Measurements from ENCODE around the gene ZNF580. TPM values are rescaled to one million over a fixed set of nuclear protein-coding genes. Genes with fewer than 3 reads are reported as not detected.
A peak's percentile ranks its signal among the peaks of the same experiment; 100 is the strongest.

Gene ZNF580
- polyA plus RNA-seq, 4 donors = 36.3 to 63.9 (median 38.9) TPM

DNA sequence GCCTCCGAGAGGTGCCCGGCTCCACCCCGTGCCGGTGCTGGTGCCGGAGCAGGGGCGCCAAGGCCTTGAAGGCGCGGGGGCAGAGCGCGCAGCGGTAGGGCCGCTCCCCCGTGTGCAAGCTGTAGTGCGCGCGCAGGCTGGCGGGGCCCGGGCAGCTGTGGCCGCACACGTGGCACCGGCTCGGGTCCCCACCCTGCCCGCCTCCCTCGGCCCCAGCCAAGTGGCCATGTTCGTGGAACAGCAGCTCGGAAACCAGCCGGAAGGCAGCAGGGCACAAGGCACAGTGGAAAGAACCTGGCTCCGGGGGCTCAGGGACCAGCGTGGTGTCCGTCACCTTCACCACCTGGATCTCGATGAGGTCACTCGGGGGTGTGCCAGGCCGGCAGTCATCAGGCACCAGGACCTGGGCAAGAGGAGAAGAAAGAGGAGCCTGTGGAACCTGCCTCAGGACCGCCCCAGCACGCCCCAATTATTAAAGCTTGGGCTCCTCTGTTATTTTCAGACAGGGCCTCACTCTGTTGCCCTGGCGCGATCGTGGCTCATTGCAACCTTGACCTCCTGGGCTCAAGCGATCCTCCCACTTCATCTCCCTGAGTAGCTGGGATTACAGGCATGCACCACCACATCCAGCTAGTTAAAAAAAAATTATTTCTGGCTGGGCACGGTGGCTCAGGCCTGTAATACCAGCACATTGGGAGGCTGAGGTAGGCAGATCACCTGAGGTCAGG lies 18.4 kb upstream of the ZNF580 start:
- DNase-seq (ENCODE audit: low read depth in 4 of 4, low spot score in 3 of 4) = no peak

GRCh38 chr19:55623130-55623529 lies 17.7 kb upstream of the ZNF580 start:
- DNase-seq (ENCODE audit: low read depth in 4 of 4, low spot score in 3 of 4) = no peak

- DNase-seq (ENCODE audit: low read depth in 4 of 4, low spot score in 3 of 4) = no peak
Observed at GRCh38 chr19:55623561-55623960, 17.2 kb upstream of the ZNF580 start.

GRCh38 chr19:55624109-55625003 lies 16.4 kb upstream of the ZNF580 start, which contains the start of gene ZNF784:
ZNF784 (minus strand) TSS chr19:55624566; CDS start chr19:55624561, 5 bp downstream.
- DNase-seq (ENCODE audit: low read depth in 4 of 4, low spot score in 3 of 4) = peak in 3 of 4 donors; percentile 84 to 90 (median 89)

GRCh38 chr19:55625004-55625326 lies 15.8 kb upstream of the ZNF580 start:
- DNase-seq (ENCODE audit: low read depth in 4 of 4, low spot score in 3 of 4) = no peak

- DNase-seq (ENCODE audit: low read depth in 4 of 4, low spot score in 3 of 4) = no peak
Observed at GRCh38 chr19:55626350-55626749, 14.5 kb upstream of the ZNF580 start.

- DNase-seq (ENCODE audit: low read depth in 4 of 4, low spot score in 3 of 4) = peak; percentile 75 to 83 (median 83)
Observed at GRCh38 chr19:55632463-55632834, 8.4 kb upstream of the ZNF580 start.

DNA sequence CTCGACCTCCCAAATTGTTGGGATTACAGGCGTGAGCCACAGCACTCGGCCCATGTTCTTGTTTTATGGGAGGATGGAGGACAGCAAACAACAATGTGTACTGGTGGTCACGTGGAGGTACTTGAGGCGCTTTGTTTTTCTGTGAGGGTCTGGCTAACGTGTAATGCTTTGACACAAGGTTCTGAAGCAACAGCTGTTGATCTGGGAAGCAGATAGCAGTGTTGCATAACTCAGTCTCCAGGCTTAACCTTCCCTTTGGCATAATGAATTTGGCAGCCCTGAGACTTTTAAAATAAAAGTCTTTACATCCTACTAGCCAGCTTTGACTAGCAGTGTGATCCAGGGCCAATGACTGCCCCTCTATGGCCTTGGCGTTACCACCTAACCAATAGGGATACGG lies 6.9 kb upstream of the ZNF580 start:
- no peak for DNase-seq (ENCODE audit: low read depth in 4 of 4, low spot score in 3 of 4)

GRCh38 chr19:55635334-55635717 lies 5.5 kb upstream of the ZNF580 start:
- no peak for DNase-seq (ENCODE audit: low read depth in 4 of 4, low spot score in 3 of 4)

- no peak for DNase-seq (ENCODE audit: low read depth in 4 of 4, low spot score in 3 of 4)
Observed at GRCh38 chr19:55635856-55636440, 4.9 kb upstream of the ZNF580 start.

DNA sequence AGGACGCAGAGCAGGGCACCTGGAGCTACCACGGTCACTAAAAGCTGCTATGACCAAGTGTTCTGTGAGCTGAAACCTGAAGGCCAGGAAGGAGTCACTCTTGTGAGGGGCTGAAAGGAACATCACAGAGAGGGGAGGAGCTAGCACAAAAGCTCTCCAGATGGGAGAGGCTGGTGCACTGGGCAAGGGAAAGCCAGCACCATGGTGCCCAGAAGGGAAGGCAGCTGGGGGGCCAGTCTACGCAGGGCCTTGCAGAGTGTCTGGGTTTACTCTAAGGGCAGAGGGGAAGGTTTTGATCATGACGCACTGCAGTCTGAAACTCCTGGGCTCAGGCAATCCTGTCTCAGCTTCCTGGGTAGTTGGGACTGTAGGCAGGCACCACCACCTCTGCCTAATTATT lies 4.1 kb upstream of the ZNF580 start:
- DNase-seq (ENCODE audit: low read depth in 4 of 4, low spot score in 3 of 4) = no peak

DNA sequence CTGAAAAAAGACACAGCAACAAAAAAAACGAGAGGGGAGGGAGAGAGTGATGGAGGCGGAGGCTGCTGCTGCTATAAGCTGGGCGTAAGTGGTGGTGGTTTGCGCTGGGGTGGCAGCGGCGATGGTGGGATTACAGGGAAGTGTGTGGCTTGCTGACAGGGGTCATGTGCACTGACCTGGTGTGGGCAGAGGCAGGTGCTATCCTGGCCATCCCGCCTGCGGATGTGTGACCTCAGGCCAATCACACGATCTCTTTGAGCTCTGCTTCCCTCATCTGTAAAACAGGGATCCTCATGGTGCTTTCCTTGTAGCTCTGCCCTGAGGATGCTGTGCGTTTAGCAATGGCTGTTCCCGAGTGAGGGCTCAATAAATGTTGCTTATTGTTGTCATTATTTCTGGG lies 3.3 kb upstream of the ZNF580 start:
- no peak for DNase-seq (ENCODE audit: low read depth in 4 of 4, low spot score in 3 of 4)

DNA sequence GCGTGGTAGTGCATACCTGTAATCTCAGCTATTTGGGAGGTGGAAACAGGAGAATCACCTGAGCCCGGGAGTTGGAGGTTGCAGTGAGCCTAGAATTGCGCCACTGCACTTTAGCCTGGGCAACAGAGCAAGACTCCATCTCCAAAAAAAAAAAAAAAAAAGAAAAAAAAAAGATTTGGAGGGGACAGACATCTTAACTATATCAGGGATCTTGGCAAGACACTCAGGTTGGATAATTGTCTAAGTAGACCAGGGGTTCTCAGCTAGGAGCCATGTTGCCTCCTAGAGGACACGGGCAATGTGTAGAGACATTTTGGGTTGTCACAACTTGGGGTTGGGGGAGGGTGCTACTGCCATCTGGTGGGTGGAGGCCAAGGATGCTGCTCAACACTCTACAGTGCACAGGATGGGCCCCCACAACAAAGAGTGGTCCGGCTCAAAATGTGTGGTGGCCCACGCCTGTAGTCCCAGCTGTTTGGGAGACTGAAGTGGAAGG lies 1.9 kb upstream of the ZNF580 start:
- no peak for DNase-seq (ENCODE audit: low read depth in 4 of 4, low spot score in 3 of 4)

GRCh38 chr19:55640043-55640576 lies 692 bp upstream of the ZNF580 start:
- no peak for DNase-seq (ENCODE audit: low read depth in 4 of 4, low spot score in 3 of 4)

- no peak for DNase-seq (ENCODE audit: low read depth in 4 of 4, low spot score in 3 of 4)
Observed at GRCh38 chr19:55641426-55642152, 787 bp downstream of the ZNF580 start.

GRCh38 chr19:55642153-55643002 lies 1.6 kb downstream of the ZNF580 start:
- DNase-seq (ENCODE audit: low read depth in 4 of 4, low spot score in 3 of 4) = no peak

DNA sequence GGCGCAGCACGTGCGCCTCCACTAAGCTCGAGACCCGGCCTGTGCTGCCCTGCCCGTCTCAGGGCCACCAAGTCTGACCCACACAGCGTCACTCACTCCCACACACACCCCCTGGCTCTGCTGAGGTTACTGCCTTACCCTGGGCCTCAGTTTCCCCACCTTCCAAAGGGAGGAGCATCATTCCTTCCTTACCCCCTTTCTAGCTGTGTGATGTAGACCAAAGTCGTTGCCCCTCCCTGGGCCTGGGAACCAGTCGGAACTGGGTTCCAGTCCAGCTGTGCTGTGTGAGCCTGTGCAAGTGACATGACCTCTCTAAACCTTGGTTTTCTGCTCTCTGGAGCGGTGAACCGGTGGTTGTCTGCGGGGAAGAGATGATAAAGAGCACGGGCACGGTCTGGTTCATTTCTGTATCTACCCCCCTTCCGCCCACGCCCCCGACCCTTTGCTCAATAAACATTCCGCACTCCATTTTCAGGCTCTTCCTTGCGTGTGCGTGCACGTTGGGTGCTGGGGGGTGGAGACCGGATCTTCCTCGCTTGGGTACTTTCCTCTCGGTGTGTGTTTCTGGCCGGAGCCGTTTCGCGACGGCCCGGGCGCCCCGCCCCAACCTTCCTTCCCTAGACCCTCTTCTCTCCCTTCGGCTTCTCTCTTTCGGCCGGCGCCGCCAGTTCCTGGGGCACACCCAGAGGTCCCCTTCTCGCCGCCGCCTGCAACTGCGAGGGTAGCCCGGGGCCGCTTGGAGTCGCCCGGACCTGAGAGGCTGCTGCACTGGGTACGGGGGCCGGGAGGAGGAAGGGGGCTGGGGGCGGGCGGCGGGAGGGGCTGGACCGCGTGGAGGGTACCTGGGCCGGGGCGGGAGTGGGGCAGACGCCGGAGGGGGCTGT lies 2.4 kb downstream of the ZNF580 start, which contains the start of gene ZNF581:
ZNF581 (plus strand) TSS at position 647 of the 884 bp plus-strand sequence. CDS start 923 bp downstream, outside the sequence.
- no peak for DNase-seq (ENCODE audit: low read depth in 4 of 4, low spot score in 3 of 4)

DNA sequence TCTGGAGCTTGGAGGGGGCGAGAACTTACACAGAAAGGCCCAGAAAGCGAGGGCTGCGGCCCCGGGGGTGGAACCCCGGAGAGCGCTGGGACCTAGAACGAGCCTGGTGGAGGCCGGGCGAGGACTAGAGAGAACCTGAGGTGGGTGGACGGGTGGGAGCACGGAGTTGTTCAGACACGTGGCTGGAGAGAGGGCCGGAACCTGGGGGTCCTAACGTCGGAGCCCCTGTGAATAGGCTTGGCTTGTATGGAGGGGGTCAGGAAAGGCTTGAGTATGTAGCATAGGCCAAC lies 3.0 kb downstream of the ZNF580 start:
- no peak for DNase-seq (ENCODE audit: low read depth in 4 of 4, low spot score in 3 of 4)
